ENCODE measurements around the gene MOB3B.

Gene MOB3B

GRCh38 chr9:27528886-27529315 is 713 bp downstream of the MOB3B start (continued):
- no peak for TF ChIP-seq ZNF610 (tag by site-specific recombination; IDR thresholded peaks at IDR 0.05; ENCODE audit: borderline replicate concordance)
- no peak for TF ChIP-seq REST (tag by site-specific recombination; IDR thresholded peaks at IDR 0.05)
- TF ChIP-seq ZNF324 (tag by site-specific recombination; IDR thresholded peaks at IDR 0.05) = no peak
- no peak for TF ChIP-seq OSR2 (tag by site-specific recombination; IDR thresholded peaks at IDR 0.05)
- no peak for TF ChIP-seq ZNF121 (tag by site-specific recombination; IDR thresholded peaks at IDR 0.05)
- TF ChIP-seq, protein P1, sequence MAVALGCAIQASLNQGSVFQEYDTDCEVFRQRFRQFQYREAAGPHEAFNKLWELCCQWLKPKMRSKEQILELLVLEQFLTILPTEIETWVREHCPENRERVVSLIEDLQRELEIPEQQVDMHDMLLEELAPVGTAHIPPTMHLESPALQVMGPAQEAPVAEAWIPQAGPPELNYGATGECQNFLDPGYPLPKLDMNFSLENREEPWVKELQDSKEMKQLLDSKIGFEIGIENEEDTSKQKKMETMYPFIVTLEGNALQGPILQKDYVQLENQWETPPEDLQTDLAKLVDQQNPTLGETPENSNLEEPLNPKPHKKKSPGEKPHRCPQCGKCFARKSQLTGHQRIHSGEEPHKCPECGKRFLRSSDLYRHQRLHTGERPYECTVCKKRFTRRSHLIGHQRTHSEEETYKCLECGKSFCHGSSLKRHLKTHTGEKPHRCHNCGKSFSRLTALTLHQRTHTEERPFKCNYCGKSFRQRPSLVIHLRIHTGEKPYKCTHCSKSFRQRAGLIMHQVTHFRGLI (tag by site-specific recombination; IDR thresholded peaks at IDR 0.05) = peak; percentile 74; the same call in 1 of the 2 replicates
- no peak for TF ChIP-seq ZNF132 (tag by site-specific recombination; IDR thresholded peaks at IDR 0.05; ENCODE audit: borderline replicate concordance)
- no peak for TF ChIP-seq ZBTB17 (tag by site-specific recombination; IDR thresholded peaks at IDR 0.05)
- TF ChIP-seq GLIS1 (tag by site-specific recombination; IDR thresholded peaks at IDR 0.05) = no peak
- TF ChIP-seq ZNF2 (tag by site-specific recombination; IDR thresholded peaks at IDR 0.05) = no peak
- TF ChIP-seq ZNF585B (tag by site-specific recombination; IDR thresholded peaks at IDR 0.05) = no peak
- TF ChIP-seq KLF1 (tag by site-specific recombination; IDR thresholded peaks at IDR 0.05) = no peak
- TF ChIP-seq ZNF404 (tag by site-specific recombination; IDR thresholded peaks at IDR 0.05) = no peak
- TF ChIP-seq ZNF558 (tag by site-specific recombination; IDR thresholded peaks at IDR 0.05) = no peak
- no peak for TF ChIP-seq GLI2 (tag by site-specific recombination; IDR thresholded peaks at IDR 0.05; ENCODE audit: borderline replicate concordance, low read depth)
- TF ChIP-seq ZNF561 (tag by site-specific recombination; IDR thresholded peaks at IDR 0.05; ENCODE audit: borderline replicate concordance) = no peak
- TF ChIP-seq, protein P2, sequence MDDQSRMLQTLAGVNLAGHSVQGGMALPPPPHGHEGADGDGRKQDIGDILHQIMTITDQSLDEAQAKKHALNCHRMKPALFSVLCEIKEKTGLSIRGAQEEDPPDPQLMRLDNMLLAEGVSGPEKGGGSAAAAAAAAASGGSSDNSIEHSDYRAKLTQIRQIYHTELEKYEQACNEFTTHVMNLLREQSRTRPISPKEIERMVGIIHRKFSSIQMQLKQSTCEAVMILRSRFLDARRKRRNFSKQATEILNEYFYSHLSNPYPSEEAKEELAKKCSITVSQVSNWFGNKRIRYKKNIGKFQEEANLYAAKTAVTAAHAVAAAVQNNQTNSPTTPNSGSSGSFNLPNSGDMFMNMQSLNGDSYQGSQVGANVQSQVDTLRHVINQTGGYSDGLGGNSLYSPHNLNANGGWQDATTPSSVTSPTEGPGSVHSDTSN (CRISPR knock-in tag; IDR thresholded peaks at IDR 0.05) = no peak
- peak; percentile 45 for TF ChIP-seq EGR2 (tag by site-specific recombination; IDR thresholded peaks at IDR 0.05; ENCODE audit: low read depth)
- TF ChIP-seq CTCF (tag by site-specific recombination; IDR thresholded peaks at IDR 0.05) = 0 out of 2 replicates have a peak, but pooled peaks have one; percentile 12
- no peak for TF ChIP-seq ZNF624 (tag by site-specific recombination; IDR thresholded peaks at IDR 0.05)
- peak; percentile 95 for TF ChIP-seq PRDM10 (tag by site-specific recombination; IDR thresholded peaks at IDR 0.05)
- no peak for TF ChIP-seq ZNF621 (tag by site-specific recombination; IDR thresholded peaks at IDR 0.05)
- TF ChIP-seq ZNF555 (tag by site-specific recombination; conservative IDR thresholded peaks at IDR 0.05) = no peak
- TF ChIP-seq ZNF202 (tag by site-specific recombination; IDR thresholded peaks at IDR 0.05; ENCODE audit: borderline replicate concordance) = no peak
- TF ChIP-seq ZNF654 (tag by site-specific recombination; IDR thresholded peaks at IDR 0.05; ENCODE audit: low read depth) = no peak
- TF ChIP-seq ZXDB (tag by site-specific recombination; IDR thresholded peaks at IDR 0.05) = no peak

Measured in HEK293 (cell line).